ENCODE data around the gene DYRK1A. TPM values are rescaled to one million over a fixed set of nuclear protein-coding genes. Genes with fewer than 3 reads are reported as not detected.

The DYRK1A gene
- polyA plus RNA-seq, 1 donor from 2014 or later: 94.8 TPM

GRCh38 chr21:37412603-37413360 lies 46.2 kb downstream of the DYRK1A start:
- no peak for TF ChIP-seq EP300 (conservative IDR thresholded peaks at IDR 0.05; ENCODE audit: poor library complexity, severe bottlenecking)
- no peak for TF ChIP-seq SMC3 (conservative IDR thresholded peaks at IDR 0.05; ENCODE audit: poor library complexity)
- TF ChIP-seq POLR2AphosphoS5 (IDR thresholded peaks at IDR 0.05): no peak
- no peak for TF ChIP-seq TAF1 (IDR thresholded peaks at IDR 0.05; ENCODE audit: low read depth)
- no peak for TF ChIP-seq REST (IDR thresholded peaks at IDR 0.05; ENCODE audit: borderline replicate concordance)
- TF ChIP-seq EZH2 (IDR thresholded peaks at IDR 0.05; ENCODE audit: borderline replicate concordance, insufficient read depth, low read length, poor library complexity, severe bottlenecking): no peak
- no peak for TF ChIP-seq MXI1 (conservative IDR thresholded peaks at IDR 0.05; ENCODE audit: poor library complexity, severe bottlenecking)
- TF ChIP-seq RAD21 (conservative IDR thresholded peaks at IDR 0.05): no peak
- no peak for TF ChIP-seq CTCF (IDR thresholded peaks at IDR 0.05; ENCODE audit: poor library complexity, severe bottlenecking)
- Histone ChIP-seq H3K4me3 (ENCODE audit: low read length) (no peak overlapping the region), H2AFZ (ENCODE audit: low read depth, low read length) (no peak overlapping the region), H3K4me2 (ENCODE audit: low read length) (no peak overlapping the region), H3K9me2 (ENCODE audit: insufficient read depth, low read length) (no peaks in the 10 kb centered on the region), H3K79me2 (replicated peaks; ENCODE audit: insufficient read depth, low read length) (peaks cover 96% of the 10 kb centered on the region), H3K36me3 (ENCODE audit: insufficient read depth, low read length) (no peaks in the 10 kb centered on the region), H3K27ac (ENCODE audit: low read length) (no peak overlapping the region), H3F3A (ENCODE audit: insufficient read depth, low read length, poor library complexity, severe bottlenecking) (peaks cover 3% of the 10 kb centered on the region), H3K9ac (ENCODE audit: low read length) (no peak overlapping the region), H3K9me3 (ENCODE audit: low read length) (no peaks in the 10 kb centered on the region), H4K20me1 (ENCODE audit: insufficient read depth) (peaks cover 9% of the 10 kb centered on the region), H3K27me3 (ENCODE audit: insufficient read depth, low read depth, low read length) (no peaks in the 10 kb centered on the region)

GRCh38 chr21:37413553-37414291 lies 47.1 kb downstream of the DYRK1A start:
- Histone ChIP-seq H3K9me3 (ENCODE audit: low read length) (no peaks in the 10 kb centered on the region), H3K4me3 (ENCODE audit: low read length) (no peak overlapping the region), H3K9me2 (ENCODE audit: insufficient read depth, low read length) (no peaks in the 10 kb centered on the region), H3K9ac (ENCODE audit: low read length) (no peak overlapping the region), H3F3A (ENCODE audit: insufficient read depth, low read length, poor library complexity, severe bottlenecking) (no peaks in the 10 kb centered on the region), H3K27ac (ENCODE audit: low read length) (no peak overlapping the region), H3K79me2 (replicated peaks; ENCODE audit: insufficient read depth, low read length) (peaks cover 96% of the 10 kb centered on the region), H4K20me1 (ENCODE audit: insufficient read depth) (peaks cover 8% of the 10 kb centered on the region), H3K4me2 (ENCODE audit: low read length) (no peak overlapping the region), H2AFZ (ENCODE audit: low read depth, low read length) (no peak overlapping the region), H3K36me3 (ENCODE audit: insufficient read depth, low read length) (no peaks in the 10 kb centered on the region), H3K27me3 (ENCODE audit: insufficient read depth, low read depth, low read length) (no peaks in the 10 kb centered on the region)
- no peak for TF ChIP-seq TAF1 (IDR thresholded peaks at IDR 0.05; ENCODE audit: low read depth)
- TF ChIP-seq CTCF (IDR thresholded peaks at IDR 0.05; ENCODE audit: poor library complexity, severe bottlenecking): no peak
- TF ChIP-seq POLR2AphosphoS5 (IDR thresholded peaks at IDR 0.05): no peak
